Endothelial cell (in vitro differentiated cells): Measurements from ENCODE around the gene ERC1. TPM values are rescaled to one million over a fixed set of nuclear protein-coding genes. Genes with fewer than 3 reads are reported as not detected.

ENCODE experiments used
- DNase-seq: peaks from one replicate; pipeline ENCODE4 v3.0.0; 2021; ENCODE audit warnings: low spot score
- H3K27ac Mint-ChIP-seq: one replicate; pipeline ENCODE4 v1.8.0; 2021; ENCODE audit warnings: mixed read lengths, inconsistent platforms; ENCODE audit not compliant: unreplicated experiment
- H3K27me3 Mint-ChIP-seq: one replicate; pipeline ENCODE4 v1.8.0; 2021; ENCODE audit warnings: mild to moderate bottlenecking, moderate library complexity, mixed read lengths, inconsistent platforms; ENCODE audit not compliant: unreplicated experiment
- H3K36me3 Mint-ChIP-seq: one replicate; pipeline ENCODE4 v1.8.0; 2021; ENCODE audit warnings: mild to moderate bottlenecking, low read depth, mixed read lengths, inconsistent platforms; ENCODE audit not compliant: unreplicated experiment
- H3K4me1 Mint-ChIP-seq: one replicate; pipeline ENCODE4 v1.8.0; 2021; ENCODE audit warnings: mild to moderate bottlenecking, mixed read lengths, inconsistent platforms; ENCODE audit not compliant: unreplicated experiment
- H3K4me3 Mint-ChIP-seq: one replicate; pipeline ENCODE4 v1.8.0; 2021; ENCODE audit warnings: mild to moderate bottlenecking, mixed read lengths, inconsistent platforms; ENCODE audit not compliant: unreplicated experiment
- H3K9me3 Mint-ChIP-seq: one replicate; pipeline ENCODE4 v1.8.0; 2021; ENCODE audit warnings: mixed read lengths, inconsistent platforms; ENCODE audit not compliant: unreplicated experiment
- total RNA-seq: library from RNA; stranded (reverse); fragmentation: NEBNext Ultra II Directional; extraction: Animal tissue kit (Norgen Biotek cat#: 25700); gene quantifications from one replicate; pipeline ENCODE4 v1.2.1, GENCODE V29; 2021; ENCODE audit not compliant: unreplicated experiment
- TF ChIP-seq, protein P1 (sequence below): fragments of 200-600 bp; sonication (generic); IDR thresholded peaks from one replicate; pipeline ENCODE4 v1.5.0; 2021; ENCODE audit warnings: antibody characterized with exemption; ENCODE audit not compliant: unreplicated experiment

The ERC1 gene
- total RNA-seq, 1 donor from 2014 or later = 57.9 TPM

DNA sequence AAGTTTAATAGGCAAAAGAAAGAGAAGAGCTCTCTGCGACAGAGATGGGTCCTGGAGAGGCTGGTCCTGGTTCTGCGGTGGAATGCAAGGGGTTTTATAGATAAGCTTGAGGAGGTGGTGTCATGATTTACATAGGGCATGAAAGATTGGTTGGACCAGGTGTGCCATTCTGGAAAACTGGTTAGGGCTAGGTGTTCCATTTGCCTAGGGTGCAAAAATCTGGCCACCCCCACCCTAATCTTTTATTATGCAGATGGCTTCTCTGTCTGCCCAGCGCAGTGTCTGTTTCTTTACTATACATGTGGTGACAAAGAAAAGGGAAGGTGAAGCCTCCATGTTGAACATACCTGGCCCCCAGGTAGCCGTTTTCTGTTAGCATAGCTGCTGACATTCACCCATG is 65.4 kb downstream of the ERC1 start:
- Mint-ChIP-seq H3K4me3 (no peak overlapping the region), H3K4me1 (peaks cover 8% of the 10 kb centered on the region), H3K9me3 (no peaks in the 10 kb centered on the region), H3K36me3 (peaks cover 11% of the 10 kb centered on the region), H3K27me3 (no peaks in the 10 kb centered on the region), H3K27ac (no peak overlapping the region)
- TF ChIP-seq, protein P1, sequence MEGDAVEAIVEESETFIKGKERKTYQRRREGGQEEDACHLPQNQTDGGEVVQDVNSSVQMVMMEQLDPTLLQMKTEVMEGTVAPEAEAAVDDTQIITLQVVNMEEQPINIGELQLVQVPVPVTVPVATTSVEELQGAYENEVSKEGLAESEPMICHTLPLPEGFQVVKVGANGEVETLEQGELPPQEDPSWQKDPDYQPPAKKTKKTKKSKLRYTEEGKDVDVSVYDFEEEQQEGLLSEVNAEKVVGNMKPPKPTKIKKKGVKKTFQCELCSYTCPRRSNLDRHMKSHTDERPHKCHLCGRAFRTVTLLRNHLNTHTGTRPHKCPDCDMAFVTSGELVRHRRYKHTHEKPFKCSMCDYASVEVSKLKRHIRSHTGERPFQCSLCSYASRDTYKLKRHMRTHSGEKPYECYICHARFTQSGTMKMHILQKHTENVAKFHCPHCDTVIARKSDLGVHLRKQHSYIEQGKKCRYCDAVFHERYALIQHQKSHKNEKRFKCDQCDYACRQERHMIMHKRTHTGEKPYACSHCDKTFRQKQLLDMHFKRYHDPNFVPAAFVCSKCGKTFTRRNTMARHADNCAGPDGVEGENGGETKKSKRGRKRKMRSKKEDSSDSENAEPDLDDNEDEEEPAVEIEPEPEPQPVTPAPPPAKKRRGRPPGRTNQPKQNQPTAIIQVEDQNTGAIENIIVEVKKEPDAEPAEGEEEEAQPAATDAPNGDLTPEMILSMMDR = no peak
- no peak for DNase-seq

DNA sequence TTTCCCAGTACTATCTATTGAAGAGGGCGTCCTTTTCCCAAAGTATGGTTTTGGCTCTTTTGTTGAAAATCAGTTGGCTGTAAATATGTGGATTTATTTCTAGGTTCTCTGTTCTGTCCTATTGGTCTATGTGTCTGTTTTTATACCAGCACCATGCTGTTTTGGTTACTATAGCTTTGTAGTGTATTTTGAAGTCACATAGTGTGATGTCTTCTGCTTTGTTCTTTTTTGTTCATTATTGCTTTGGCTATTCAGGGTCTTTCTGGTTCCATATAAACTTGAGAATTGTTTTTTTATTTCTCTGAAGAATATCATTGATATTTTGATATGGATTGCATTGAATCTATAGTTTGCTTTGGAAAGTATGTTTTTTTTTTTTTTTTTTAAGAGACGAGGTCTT is 67.4 kb downstream of the ERC1 start:
- Mint-ChIP-seq H3K4me3 (no peak overlapping the region), H3K27me3 (peaks cover 2% of the 10 kb centered on the region), H3K4me1 (peaks cover 8% of the 10 kb centered on the region), H3K27ac (no peak overlapping the region), H3K36me3 (peaks cover 11% of the 10 kb centered on the region), H3K9me3 (no peaks in the 10 kb centered on the region)
- DNase-seq = no peak
- TF ChIP-seq, protein P1 = no peak

DNA sequence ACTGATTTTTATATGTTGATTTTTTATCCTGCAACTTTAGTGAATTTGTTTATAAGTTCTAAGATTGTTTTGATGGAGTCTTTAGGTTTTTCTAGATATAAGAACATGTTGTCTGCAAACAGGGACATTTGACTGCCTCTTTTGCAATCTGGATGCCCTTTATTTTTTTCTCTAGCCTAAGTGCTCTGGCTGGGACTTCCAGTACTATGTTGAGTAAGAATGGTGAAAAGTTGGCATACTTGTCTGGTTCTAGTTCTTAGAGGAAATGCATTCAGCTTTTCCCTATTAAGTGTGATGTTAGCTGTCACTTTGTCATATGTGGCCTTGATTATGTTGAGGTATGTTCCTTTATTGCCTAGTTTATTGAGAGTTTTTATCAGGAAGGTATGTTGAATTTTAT is 68.1 kb downstream of the ERC1 start:
- peaks cover 16% of the 10 kb centered on the region for H3K36me3 Mint-ChIP-seq
- H3K4me3 Mint-ChIP-seq = no peak overlapping the region
- H3K27ac Mint-ChIP-seq = no peak overlapping the region
- TF ChIP-seq, protein P1 = no peak
- no peaks in the 10 kb centered on the region for H3K9me3 Mint-ChIP-seq
- peaks cover 2% of the 10 kb centered on the region for H3K27me3 Mint-ChIP-seq
- DNase-seq = no peak
- H3K4me1 Mint-ChIP-seq = peaks cover 7% of the 10 kb centered on the region

DNA sequence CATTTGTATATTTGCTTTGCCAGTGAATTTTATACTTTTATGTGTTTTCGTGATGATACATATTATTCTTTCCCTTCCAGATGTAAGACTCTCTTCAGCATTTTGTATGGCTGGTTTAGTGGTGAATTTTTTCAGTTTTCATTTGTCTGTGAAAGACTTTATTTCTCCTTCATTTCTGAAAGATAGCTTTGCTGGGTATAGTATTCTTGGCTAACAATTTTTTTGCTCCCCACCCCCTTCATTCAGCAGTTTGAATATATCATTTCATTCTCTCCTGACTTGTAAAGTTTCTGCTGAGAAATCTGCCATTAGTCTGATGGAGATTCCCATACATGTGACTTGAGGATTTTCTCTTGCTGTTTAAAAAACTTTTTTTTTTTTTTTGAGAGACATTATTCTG is 72.8 kb downstream of the ERC1 start:
- no peaks in the 10 kb centered on the region for H3K9me3 Mint-ChIP-seq
- H3K27ac Mint-ChIP-seq = no peak overlapping the region
- TF ChIP-seq, protein P1 = no peak
- no peak overlapping the region for H3K4me3 Mint-ChIP-seq
- H3K4me1 Mint-ChIP-seq = peaks cover 3% of the 10 kb centered on the region
- H3K36me3 Mint-ChIP-seq = peaks cover 20% of the 10 kb centered on the region
- DNase-seq = no peak
- H3K27me3 Mint-ChIP-seq = peaks cover 8% of the 10 kb centered on the region

DNA sequence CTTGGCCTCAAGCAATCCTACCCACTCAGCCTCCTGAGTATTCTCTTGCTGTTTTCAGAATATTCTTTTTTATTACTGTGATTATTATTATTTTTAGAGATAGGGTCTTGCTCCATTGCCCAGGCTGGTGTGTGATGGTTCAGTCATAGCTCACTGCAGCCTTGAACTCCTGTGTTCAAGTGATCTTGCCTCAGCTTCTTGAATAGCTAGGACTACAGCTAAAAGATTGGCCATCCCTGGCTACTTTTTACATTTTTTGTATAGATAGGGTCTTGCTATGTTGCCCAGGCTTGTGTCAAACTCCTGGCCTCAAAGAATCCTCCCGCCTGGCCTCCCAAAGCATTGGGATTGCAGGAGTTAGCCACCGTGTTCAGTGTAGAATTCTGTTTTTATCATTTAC is 73.3 kb downstream of the ERC1 start:
- DNase-seq = no peak
- Mint-ChIP-seq H3K4me3 (no peak overlapping the region), H3K27me3 (peaks cover 8% of the 10 kb centered on the region), H3K36me3 (peaks cover 19% of the 10 kb centered on the region), H3K9me3 (no peaks in the 10 kb centered on the region), H3K27ac (no peak overlapping the region), H3K4me1 (peaks cover 3% of the 10 kb centered on the region)
- TF ChIP-seq, protein P1 = no peak
